ENCODE data around the gene CTIF.

CTIF gene

GRCh38 chr18:48638896-48639771, 100.3 kb downstream of the CTIF start:
- H3K4me2 ChIP-seq (ENCODE audit: low read depth, low read length, poor library complexity, severe bottlenecking) = no peak overlapping the region
- no peaks in the 10 kb centered on the region for H3K79me2 ChIP-seq (ENCODE audit: insufficient read depth, low read length)
- no peaks in the 10 kb centered on the region for H3F3A ChIP-seq (ENCODE audit: insufficient read depth)
- no peak overlapping the region for H3K27ac ChIP-seq (ENCODE audit: low read depth, low read length)
- no peak overlapping the region for H3K4me3 ChIP-seq (ENCODE audit: insufficient read depth, low read length, poor library complexity, severe bottlenecking)
- no peaks in the 10 kb centered on the region for H3K27me3 ChIP-seq (ENCODE audit: low read length)
- H2AFZ ChIP-seq (ENCODE audit: low read depth, low read length, severe bottlenecking) = no peak overlapping the region
- no peak overlapping the region for H3K9ac ChIP-seq (ENCODE audit: low read length)
- no peaks in the 10 kb centered on the region for H3K36me3 ChIP-seq (ENCODE audit: low read length)
- no peaks in the 10 kb centered on the region for H3K9me2 ChIP-seq (replicated peaks; ENCODE audit: insufficient read depth, low read length)
- no peak for TF ChIP-seq EZH2phosphoT487 (conservative IDR thresholded peaks at IDR 0.05; ENCODE audit: low read length)
- no peak for TF ChIP-seq CTCF (IDR thresholded peaks at IDR 0.05; ENCODE audit: insufficient read depth, low read length, poor library complexity, severe bottlenecking)
- H4K20me1 ChIP-seq (ENCODE audit: low read depth, low read length) = no peaks in the 10 kb centered on the region
- no peaks in the 10 kb centered on the region for H3K9me3 ChIP-seq (ENCODE audit: insufficient read depth, low read length)

- Histone ChIP-seq H3K9ac (ENCODE audit: low read length) (no peak overlapping the region), H3K27me3 (ENCODE audit: low read length) (no peaks in the 10 kb centered on the region), H3K4me2 (ENCODE audit: low read depth, low read length, poor library complexity, severe bottlenecking) (no peak overlapping the region), H3K4me3 (ENCODE audit: insufficient read depth, low read length, poor library complexity, severe bottlenecking) (no peak overlapping the region), H3K27ac (ENCODE audit: low read depth, low read length) (no peak overlapping the region), H3K79me2 (ENCODE audit: insufficient read depth, low read length) (no peaks in the 10 kb centered on the region), H4K20me1 (ENCODE audit: low read depth, low read length) (no peaks in the 10 kb centered on the region), H3F3A (ENCODE audit: insufficient read depth) (no peaks in the 10 kb centered on the region), H3K9me2 (replicated peaks; ENCODE audit: insufficient read depth, low read length) (no peaks in the 10 kb centered on the region), H2AFZ (ENCODE audit: low read depth, low read length, severe bottlenecking) (no peak overlapping the region), H3K36me3 (ENCODE audit: low read length) (no peaks in the 10 kb centered on the region), H3K9me3 (ENCODE audit: insufficient read depth, low read length) (no peaks in the 10 kb centered on the region)
- TF ChIP-seq EZH2phosphoT487 (conservative IDR thresholded peaks at IDR 0.05; ENCODE audit: low read length) (no peak), CTCF (IDR thresholded peaks at IDR 0.05; ENCODE audit: insufficient read depth, low read length, poor library complexity, severe bottlenecking) (peak; percentile 57)
These were observed 101.1 kb downstream of the CTIF start for GRCh38 chr18:48639772-48640432.

GRCh38 chr18:48640566-48641270, 101.9 kb downstream of the CTIF start:
- H3K27ac ChIP-seq (ENCODE audit: low read depth, low read length) = no peak overlapping the region
- no peak overlapping the region for H2AFZ ChIP-seq (ENCODE audit: low read depth, low read length, severe bottlenecking)
- H3K9ac ChIP-seq (ENCODE audit: low read length) = no peak overlapping the region
- no peaks in the 10 kb centered on the region for H3K27me3 ChIP-seq (ENCODE audit: low read length)
- no peaks in the 10 kb centered on the region for H3K9me3 ChIP-seq (ENCODE audit: insufficient read depth, low read length)
- H3K9me2 ChIP-seq (replicated peaks; ENCODE audit: insufficient read depth, low read length) = no peaks in the 10 kb centered on the region
- no peak overlapping the region for H3K4me3 ChIP-seq (ENCODE audit: insufficient read depth, low read length, poor library complexity, severe bottlenecking)
- no peaks in the 10 kb centered on the region for H4K20me1 ChIP-seq (ENCODE audit: low read depth, low read length)
- TF ChIP-seq CTCF (IDR thresholded peaks at IDR 0.05; ENCODE audit: insufficient read depth, low read length, poor library complexity, severe bottlenecking) (no peak), EZH2phosphoT487 (conservative IDR thresholded peaks at IDR 0.05; ENCODE audit: low read length) (no peak)
- H3K4me2 ChIP-seq (ENCODE audit: low read depth, low read length, poor library complexity, severe bottlenecking) = no peak overlapping the region
- H3F3A ChIP-seq (ENCODE audit: insufficient read depth) = no peaks in the 10 kb centered on the region
- H3K79me2 ChIP-seq (ENCODE audit: insufficient read depth, low read length) = no peaks in the 10 kb centered on the region
- no peaks in the 10 kb centered on the region for H3K36me3 ChIP-seq (ENCODE audit: low read length)
